Measurements from ENCODE around the gene SPACA6. TPM values are rescaled to one million over a fixed set of nuclear protein-coding genes. Genes with fewer than 3 reads are reported as not detected.

SPACA6 gene
- total and polyA plus RNA-seq, 9 of the 15 experiments (the other 6 are each of a cell fraction or from before 2014, with no cell fraction given), result 1.3 to 17.3 (median 6.2) TPM

DNA sequence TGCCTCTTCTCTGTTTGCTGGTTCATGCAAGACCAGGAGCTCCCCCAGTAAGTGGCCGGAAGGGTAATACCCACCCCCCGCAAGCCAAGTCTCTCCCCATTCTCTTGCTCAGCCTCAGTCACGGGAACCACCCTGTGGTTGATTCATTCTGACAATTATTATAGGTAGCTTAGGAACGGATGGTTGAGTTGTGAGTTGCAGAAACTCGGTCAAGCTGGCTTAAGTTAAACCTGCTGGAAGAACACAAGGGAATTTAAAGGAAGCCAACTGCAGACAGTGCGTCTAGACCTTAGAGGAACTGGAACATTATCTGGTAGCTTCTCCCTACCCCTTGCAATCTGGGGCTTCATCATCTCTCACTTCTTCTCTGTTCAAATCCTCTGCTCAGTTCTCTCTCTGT, 49.7 kb downstream of the SPACA6 start (continued):
- TF ChIP-seq, protein P1, sequence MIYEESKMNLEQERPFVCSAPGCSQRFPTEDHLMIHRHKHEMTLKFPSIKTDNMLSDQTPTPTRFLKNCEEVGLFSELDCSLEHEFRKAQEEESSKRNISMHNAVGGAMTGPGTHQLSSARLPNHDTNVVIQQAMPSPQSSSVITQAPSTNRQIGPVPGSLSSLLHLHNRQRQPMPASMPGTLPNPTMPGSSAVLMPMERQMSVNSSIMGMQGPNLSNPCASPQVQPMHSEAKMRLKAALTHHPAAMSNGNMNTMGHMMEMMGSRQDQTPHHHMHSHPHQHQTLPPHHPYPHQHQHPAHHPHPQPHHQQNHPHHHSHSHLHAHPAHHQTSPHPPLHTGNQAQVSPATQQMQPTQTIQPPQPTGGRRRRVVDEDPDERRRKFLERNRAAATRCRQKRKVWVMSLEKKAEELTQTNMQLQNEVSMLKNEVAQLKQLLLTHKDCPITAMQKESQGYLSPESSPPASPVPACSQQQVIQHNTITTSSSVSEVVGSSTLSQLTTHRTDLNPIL (CRISPR knock-in tag; IDR thresholded peaks at IDR 0.05), result no peak
- TF ChIP-seq ZFP36 (IDR thresholded peaks at IDR 0.05; ENCODE audit: low read depth, low read length, partially characterized antibody), result no peak

DNA sequence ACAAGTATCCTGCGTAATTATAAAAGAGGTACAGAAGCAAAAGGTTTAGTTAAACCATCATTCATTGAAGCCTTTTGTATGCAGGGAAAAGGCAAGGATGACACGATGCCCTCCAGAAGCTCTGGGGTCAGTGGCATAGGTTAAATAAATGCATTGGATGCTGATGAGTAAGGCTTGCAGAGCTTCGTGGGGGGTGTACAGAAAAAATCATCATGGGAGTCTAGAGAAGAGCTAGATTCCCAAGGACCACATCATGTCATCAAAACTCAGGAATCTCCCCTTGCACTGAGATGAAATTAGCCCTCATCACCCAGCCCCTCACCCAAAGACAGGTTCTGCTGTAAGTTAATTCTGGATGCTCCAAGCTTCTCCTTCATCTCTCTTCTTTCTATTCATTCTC, 50.3 kb downstream of the SPACA6 start:
- Histone ChIP-seq H3K9me3 (replicated peaks; ENCODE audit: control insufficient read depth, insufficient read depth, low read depth, low read length) (no peaks in the 10 kb centered on the region), H3K27me3 (ENCODE audit: control insufficient read depth in 2 of 2, insufficient read depth in 2 of 2, low read length in 2 of 2) (peaks cover 0 to 20% of the 10 kb centered on the region in 2 experiments; a peak in 2 of 5 replicates), H2AFZ (ENCODE audit: low read depth, low read length) (no peak overlapping the region), H3K36me3 (ENCODE audit: control insufficient read depth, insufficient read depth, low read length) (no peaks in the 10 kb centered on the region), H3K4me1 (replicated peaks in 1 of 2; ENCODE audit: control insufficient read depth in 2 of 2, insufficient read depth in 2 of 2, low read length in 2 of 2) (no peaks in the 10 kb centered on the region; a peak in 3 of 5 replicates), H3K79me2 (ENCODE audit: control insufficient read depth, insufficient read depth, low read length) (no peaks in the 10 kb centered on the region), H3K9ac (ENCODE audit: insufficient read depth in 1 of 2, low read depth in 2 of 2, low read length in 2 of 2) (no peak overlapping the region), H3K4me2 (ENCODE audit: insufficient read depth, low read length) (no peak overlapping the region), H3K27ac (ENCODE audit: extremely low read depth, low read depth, low read length) (no peak overlapping the region), H3K4me3 (no peak overlapping the region), H4K20me1 (replicated peaks; ENCODE audit: control insufficient read depth, insufficient read depth, low read length) (no peaks in the 10 kb centered on the region), H3K9me1 (ENCODE audit: control insufficient read depth, insufficient read depth, low read length) (no peaks in the 10 kb centered on the region)
- TF ChIP-seq LEF1 (IDR thresholded peaks at IDR 0.05) (no peak), ZNF124 (CRISPR knock-in tag; IDR thresholded peaks at IDR 0.05) (no peak), EHMT2 (IDR thresholded peaks at IDR 0.05) (no peak)
- TF ChIP-seq, protein P2, sequence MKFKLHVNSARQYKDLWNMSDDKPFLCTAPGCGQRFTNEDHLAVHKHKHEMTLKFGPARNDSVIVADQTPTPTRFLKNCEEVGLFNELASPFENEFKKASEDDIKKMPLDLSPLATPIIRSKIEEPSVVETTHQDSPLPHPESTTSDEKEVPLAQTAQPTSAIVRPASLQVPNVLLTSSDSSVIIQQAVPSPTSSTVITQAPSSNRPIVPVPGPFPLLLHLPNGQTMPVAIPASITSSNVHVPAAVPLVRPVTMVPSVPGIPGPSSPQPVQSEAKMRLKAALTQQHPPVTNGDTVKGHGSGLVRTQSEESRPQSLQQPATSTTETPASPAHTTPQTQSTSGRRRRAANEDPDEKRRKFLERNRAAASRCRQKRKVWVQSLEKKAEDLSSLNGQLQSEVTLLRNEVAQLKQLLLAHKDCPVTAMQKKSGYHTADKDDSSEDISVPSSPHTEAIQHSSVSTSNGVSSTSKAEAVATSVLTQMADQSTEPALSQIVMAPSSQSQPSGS (CRISPR knock-in tag; IDR thresholded peaks at IDR 0.05), result no peak
- ChIA-PET POLR2A (interaction anchor here (0.5 to 0.8 kb wide), 3 partner anchors 13 to 491 kb away, joined by 3 to 4 read pairs (median 3); no protein-coding TSS in a partner anchor), CTCF (ENCODE audit: low intra/inter-chr PET ratio) (interaction anchor here (0.5 kb wide), 1 partner anchor 31 kb away, joined by 3 read pairs; no protein-coding TSS in a partner anchor)
- 8% methylated on average over 3 of the region's 3 CpGs for WGBS (ENCODE audit: insufficient coverage, low coverage, missing lambda C conversion rate)
- in situ Hi-C loops (cut with MboI) (no loop called here), intact Hi-C loops (cut with micrococcal nuclease) (no loop called here)
- ATAC-seq (no peak), DNase-seq (ENCODE audit: extremely low read depth in 1 of 4, low spot score in 3 of 4) (no peak), FAIRE-seq (no peak)
- BruUV-seq (replicated peaks), result no TSS peak
